SK-N-SH treated with all-trans-retinoic acid at 6 μM for 48 hours (cell line): ENCODE measurements around the gene EVA1C.
"Not testable (repeated sequence)": the region's sequence is repeated elsewhere in the genome, so short reads cannot be mapped to it uniquely, and the experiment has no call there.

Experiments
- ARNTL ChIP-seq: fragments of 450-650 bp; formaldehyde crosslinking; IDR thresholded peaks from 2 replicates; pipeline ENCODE4 v1.5.0; 2020; ENCODE audit warnings: low read depth, mild to moderate bottlenecking, moderate library complexity, borderline replicate concordance
- CSDC2 ChIP-seq: fragments of 250-450 bp; sonication (Bioruptor Pico); IDR thresholded peaks from 2 replicates; pipeline ENCODE4 v1.5.0; 2020; ENCODE audit warnings: mild to moderate bottlenecking, moderate library complexity
- OSR1 ChIP-seq: fragments of 250-450 bp; sonication (Bioruptor Pico); IDR thresholded peaks from 2 replicates; pipeline ENCODE4 v1.8.0; 2022; ENCODE audit warnings: moderate library complexity, mild to moderate bottlenecking, inconsistent platforms
- PPARA ChIP-seq: fragments of 250-450 bp; sonication (Bioruptor Pico); IDR thresholded peaks from 2 replicates; pipeline ENCODE4 v1.5.0; 2020; ENCODE audit warnings: mild to moderate bottlenecking, borderline replicate concordance
- RARB ChIP-seq: fragments of 250-450 bp; sonication (Bioruptor Pico); IDR thresholded peaks from 2 replicates; pipeline ENCODE4 v1.8.0; 2021; ENCODE audit warnings: mild to moderate bottlenecking, moderate library complexity
- TCF4 ChIP-seq: fragments of 250-450 bp; sonication (Bioruptor Pico); IDR thresholded peaks from 2 replicates; pipeline ENCODE4 v1.8.0; 2021; ENCODE audit warnings: mild to moderate bottlenecking, moderate library complexity, borderline replicate concordance
- ZFP3 ChIP-seq: fragments of 250-450 bp; sonication (Bioruptor Pico); IDR thresholded peaks from 2 replicates; pipeline ENCODE4 v1.5.0; 2020; ENCODE audit warnings: mild to moderate bottlenecking, moderate library complexity
- TF ChIP-seq, protein P1 (sequence below): fragments of 250-450 bp; sonication (Bioruptor Pico); IDR thresholded peaks from 2 replicates; pipeline ENCODE4 v1.8.0; 2020; ENCODE audit warnings: mild to moderate bottlenecking, moderate library complexity, borderline replicate concordance

DNA sequence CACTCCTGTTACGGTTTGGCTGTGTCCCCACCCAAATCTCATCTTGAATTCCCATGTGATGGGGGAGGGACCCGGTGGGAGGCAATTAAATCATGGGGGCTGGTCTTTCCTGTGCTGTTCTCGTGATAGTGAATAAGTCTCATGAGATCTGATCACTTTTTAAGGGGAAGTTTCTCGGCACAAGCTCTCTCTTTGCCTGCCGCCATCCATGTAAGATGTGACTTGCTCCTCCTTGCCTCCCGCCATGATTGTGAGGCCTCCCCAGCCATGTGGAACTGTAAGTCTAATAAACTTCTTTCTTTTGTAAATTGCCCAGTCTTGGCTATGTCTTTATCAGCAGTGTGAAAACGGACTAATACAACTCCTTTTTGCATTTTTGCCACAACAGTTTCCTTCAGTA, 118.3 kb downstream of the EVA1C start:
- TF ChIP-seq PPARA (CRISPR knock-in tag); OSR1 (CRISPR knock-in tag); ZFP3; ARNTL (CRISPR knock-in tag); RARB; TCF4 (CRISPR knock-in tag); CSDC2 (CRISPR knock-in tag): not testable (repeated sequence)
- TF ChIP-seq, protein P1, sequence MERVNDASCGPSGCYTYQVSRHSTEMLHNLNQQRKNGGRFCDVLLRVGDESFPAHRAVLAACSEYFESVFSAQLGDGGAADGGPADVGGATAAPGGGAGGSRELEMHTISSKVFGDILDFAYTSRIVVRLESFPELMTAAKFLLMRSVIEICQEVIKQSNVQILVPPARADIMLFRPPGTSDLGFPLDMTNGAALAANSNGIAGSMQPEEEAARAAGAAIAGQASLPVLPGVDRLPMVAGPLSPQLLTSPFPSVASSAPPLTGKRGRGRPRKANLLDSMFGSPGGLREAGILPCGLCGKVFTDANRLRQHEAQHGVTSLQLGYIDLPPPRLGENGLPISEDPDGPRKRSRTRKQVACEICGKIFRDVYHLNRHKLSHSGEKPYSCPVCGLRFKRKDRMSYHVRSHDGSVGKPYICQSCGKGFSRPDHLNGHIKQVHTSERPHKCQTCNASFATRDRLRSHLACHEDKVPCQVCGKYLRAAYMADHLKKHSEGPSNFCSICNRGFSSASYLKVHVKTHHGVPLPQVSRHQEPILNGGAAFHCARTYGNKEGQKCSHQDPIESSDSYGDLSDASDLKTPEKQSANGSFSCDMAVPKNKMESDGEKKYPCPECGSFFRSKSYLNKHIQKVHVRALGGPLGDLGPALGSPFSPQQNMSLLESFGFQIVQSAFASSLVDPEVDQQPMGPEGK (CRISPR knock-in tag) = not testable (repeated sequence)
